Activated T-helper 1 cell treated with anti-CD3 and anti-CD28 coated beads, Interleukin-12 subunit alpha, Interleukin-12 subunit beta, Interleukin-2, Interleukin-4 antibody, amounts not matched to agents 30 ng/mL and 10 ng/mL and 1 ng/mL, durations not matched to agents 14 hours and 24 hours and 36 hours (primary cell): ENCODE data around the gene CD9. TPM values are rescaled to one million over a fixed set of nuclear protein-coding genes. Genes with fewer than 3 reads are reported as not detected.

Experiments
- DNase-seq: peaks from one replicate; pipeline ENCODE4 v3.0.0; 2021; ENCODE audit warnings: low spot score
- H3K27ac Mint-ChIP-seq: one replicate; pipeline ENCODE4 v1.8.0; 2021; ENCODE audit warnings: mild to moderate bottlenecking, mixed read lengths
- H3K27me3 Mint-ChIP-seq: one replicate; pipeline ENCODE4 v1.8.0; 2022; ENCODE audit warnings: mild to moderate bottlenecking, moderate library complexity, mixed read lengths; ENCODE audit not compliant: insufficient read depth
- H3K36me3 Mint-ChIP-seq: one replicate; pipeline ENCODE4 v1.8.0; 2021; ENCODE audit warnings: low read depth, mixed read lengths
- H3K4me1 Mint-ChIP-seq: one replicate; pipeline ENCODE4 v1.8.0; 2021; ENCODE audit warnings: low read depth, mixed read lengths
- H3K4me3 Mint-ChIP-seq: one replicate; pipeline ENCODE4 v1.8.0; 2021; ENCODE audit warnings: mild to moderate bottlenecking, moderate library complexity, mixed read lengths
- H3K9me3 Mint-ChIP-seq: one replicate; pipeline ENCODE4 v1.8.0; 2021; ENCODE audit warnings: mixed read lengths
- intact Hi-C: fragments of 100-400 bp; cut with micrococcal nuclease; formaldehyde crosslinking; loops from one replicate; pipeline ENCODE4 v1.15.1; 2024
- total RNA-seq: library from RNA; stranded (reverse); gene quantifications from 2 replicates; pipeline ENCODE4 v1.2.3, GENCODE V29; 2022

The CD9 gene
- total RNA-seq, 1 donor from 2014 or later, result 50.9 TPM

DNA sequence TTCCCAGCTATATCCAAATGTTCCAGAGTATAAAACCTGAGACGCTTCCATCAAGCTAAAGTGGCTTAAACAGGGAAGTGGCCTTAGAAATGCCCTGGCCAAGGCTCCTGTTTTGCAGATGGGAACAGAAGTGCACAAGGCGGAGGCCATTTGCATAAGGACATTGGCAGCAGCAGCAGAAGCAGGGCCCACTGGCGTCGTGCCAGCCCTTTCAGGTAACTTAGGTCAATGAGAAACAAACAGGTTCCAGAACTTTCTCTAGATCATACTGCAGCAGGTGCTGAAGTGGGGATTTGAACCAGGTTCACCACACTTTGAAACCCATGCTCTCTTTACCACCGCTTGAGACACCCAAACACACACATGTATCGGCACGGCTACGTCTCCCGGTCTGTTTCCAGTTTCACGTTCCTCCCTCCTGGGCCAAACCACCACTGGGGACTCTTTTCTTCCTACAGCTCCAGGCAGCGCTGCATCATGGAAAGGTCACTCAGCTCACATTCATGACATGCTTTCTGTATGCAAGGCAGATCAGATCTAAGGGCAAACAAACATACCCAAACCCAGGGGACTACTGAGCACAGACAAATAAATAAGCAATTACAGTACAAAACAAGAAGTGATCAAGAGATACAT lies 64.3 kb downstream of the CD9 start:
- DNase-seq, result no peak
- intact Hi-C loops, result no loop called here
- Mint-ChIP-seq H3K4me1 (peaks cover 28% of the 10 kb centered on the region), H3K27me3 (no peaks in the 10 kb centered on the region), H3K36me3 (no peaks in the 10 kb centered on the region), H3K27ac (no peak overlapping the region), H3K9me3 (no peaks in the 10 kb centered on the region), H3K4me3 (no peak overlapping the region)

DNA sequence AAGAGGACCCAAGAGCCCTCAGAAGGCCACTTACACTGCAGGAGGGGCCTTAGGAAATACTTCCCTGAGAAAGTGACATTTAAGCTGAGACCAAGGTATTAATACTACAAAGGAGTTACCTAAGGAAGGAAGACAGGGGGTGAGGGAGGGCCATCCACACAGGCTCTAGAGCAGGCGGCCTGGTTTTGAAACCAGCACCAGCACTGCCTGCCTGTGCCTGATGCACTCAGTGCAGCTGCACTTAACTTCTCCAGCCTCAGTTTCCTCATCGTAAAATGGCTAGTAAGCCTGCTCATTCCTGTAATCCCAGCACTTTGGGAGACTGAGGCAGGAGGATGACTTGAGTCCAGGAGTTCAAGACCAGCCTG lies 64.8 kb downstream of the CD9 start:
- H3K27ac Mint-ChIP-seq, result no peak overlapping the region
- no peak overlapping the region for H3K4me3 Mint-ChIP-seq
- intact Hi-C loops, result no loop called here
- no peaks in the 10 kb centered on the region for H3K27me3 Mint-ChIP-seq
- H3K9me3 Mint-ChIP-seq, result no peaks in the 10 kb centered on the region
- no peaks in the 10 kb centered on the region for H3K36me3 Mint-ChIP-seq
- no peak for DNase-seq
- H3K4me1 Mint-ChIP-seq, result peaks cover 28% of the 10 kb centered on the region

DNA sequence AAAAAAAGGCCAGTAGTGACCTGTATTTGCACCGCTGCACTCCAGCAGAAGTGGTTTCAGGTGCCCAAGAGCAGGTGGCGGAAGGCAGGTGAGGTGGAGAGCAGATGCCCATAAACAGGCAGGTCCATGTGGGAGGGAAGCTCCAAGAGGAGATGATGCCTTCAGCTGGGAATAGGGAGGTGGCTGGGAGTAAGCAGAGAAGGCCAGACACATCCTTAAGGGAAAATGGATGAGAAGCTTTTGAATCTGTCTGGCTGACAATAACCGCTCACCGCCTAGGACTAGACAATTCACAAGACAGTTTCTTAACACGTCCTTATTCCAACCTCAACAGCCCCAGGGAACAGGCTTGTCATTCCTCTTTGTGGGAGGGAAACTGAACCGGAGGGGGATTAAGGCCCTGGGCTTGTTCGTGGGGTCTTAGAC lies 66.4 kb downstream of the CD9 start:
- Mint-ChIP-seq H3K27ac (peak overlapping the region; percentile 82), H3K27me3 (peaks cover 2% of the 10 kb centered on the region), H3K4me1 (peaks cover 24% of the 10 kb centered on the region), H3K9me3 (no peaks in the 10 kb centered on the region), H3K36me3 (no peaks in the 10 kb centered on the region), H3K4me3 (no peak overlapping the region)
- intact Hi-C loops, result loop anchor here (2.0 kb wide), 1 partner anchor 68 kb away; no protein-coding TSS in a partner anchor
- no peak for DNase-seq

DNA sequence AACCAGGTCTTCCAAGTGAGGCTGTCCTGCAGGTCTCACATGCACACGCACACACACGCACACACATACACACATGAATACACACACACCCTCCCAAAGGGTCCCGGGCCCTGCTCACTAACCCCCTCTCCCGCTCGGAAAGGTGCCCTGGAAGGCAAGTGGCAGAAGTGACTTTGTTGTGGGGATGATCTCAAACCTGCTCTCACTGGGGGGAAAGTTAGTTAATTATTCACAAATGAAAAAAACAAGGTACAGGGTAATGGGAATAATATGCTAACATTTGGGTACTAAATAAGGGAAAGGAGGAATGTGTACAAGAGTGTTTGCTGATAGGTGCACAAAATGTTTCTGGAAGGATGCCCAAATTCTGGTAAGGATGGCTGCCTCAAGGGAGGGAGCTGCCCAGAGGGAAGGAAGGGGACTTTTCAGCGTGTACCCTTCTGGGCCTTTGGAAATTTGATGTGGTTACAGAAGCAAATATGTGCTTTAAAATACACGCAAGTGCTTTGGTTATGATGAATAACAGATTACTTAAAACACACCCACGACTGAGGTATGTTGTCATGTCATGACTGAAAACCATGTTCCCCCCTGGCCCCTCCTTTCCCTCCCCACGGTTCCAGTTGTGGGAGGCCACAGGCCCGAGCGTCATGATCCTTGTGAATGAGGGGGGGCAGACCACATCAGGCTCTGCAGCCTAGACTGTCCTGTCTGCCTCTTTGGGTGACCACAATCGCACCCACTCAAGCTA lies 66.9 kb downstream of the CD9 start:
- H3K4me1 Mint-ChIP-seq, result peaks cover 24% of the 10 kb centered on the region
- no peaks in the 10 kb centered on the region for H3K36me3 Mint-ChIP-seq
- H3K27ac Mint-ChIP-seq, result peak overlapping the region; percentile 82
- intact Hi-C loops, result loop anchor here (1.0 to 2.0 kb wide), 5 partner anchors 11 to 100 kb away; no protein-coding TSS in a partner anchor
- no peaks in the 10 kb centered on the region for H3K9me3 Mint-ChIP-seq
- no peak overlapping the region for H3K4me3 Mint-ChIP-seq
- peaks cover 2% of the 10 kb centered on the region for H3K27me3 Mint-ChIP-seq
- no peak for DNase-seq

DNA sequence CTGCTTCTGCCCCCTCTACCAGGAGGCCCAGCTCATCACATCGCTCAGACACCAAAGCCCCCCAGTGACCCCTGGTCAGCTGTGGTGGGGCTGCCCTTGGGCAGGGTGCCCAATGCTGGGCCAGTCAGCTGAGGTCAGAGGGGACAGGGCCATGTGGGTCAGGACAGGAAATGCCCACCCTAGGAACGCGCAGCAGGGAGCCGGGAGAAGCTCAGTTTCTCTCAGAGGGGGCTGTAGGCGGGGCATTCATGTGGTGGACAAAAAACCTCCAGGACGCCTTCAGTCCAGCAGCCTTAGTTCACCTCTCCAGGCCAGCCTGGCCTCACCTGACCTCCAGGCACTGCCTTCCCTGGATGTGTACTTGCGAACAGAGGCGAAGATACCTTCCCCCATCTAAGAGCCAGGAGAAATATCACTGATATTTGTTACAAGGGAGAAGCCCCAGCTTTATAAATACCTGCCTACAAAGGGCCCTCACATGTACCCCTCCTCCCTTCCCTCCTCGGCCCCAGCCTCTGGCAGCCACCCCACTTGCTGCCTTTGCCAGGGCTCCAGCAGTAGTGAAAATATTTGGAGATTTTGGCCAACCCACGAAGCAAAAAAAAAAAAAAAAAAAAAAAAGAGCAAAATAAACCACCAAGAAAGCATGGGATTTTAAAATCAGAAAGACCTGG lies 68.4 kb downstream of the CD9 start:
- DNase-seq, result no peak
- H3K27me3 Mint-ChIP-seq, result peaks cover 2% of the 10 kb centered on the region
- no peaks in the 10 kb centered on the region for H3K36me3 Mint-ChIP-seq
- intact Hi-C loops, result no loop called here
- H3K4me1 Mint-ChIP-seq, result peaks cover 26% of the 10 kb centered on the region
- no peak overlapping the region for H3K27ac Mint-ChIP-seq
- no peak overlapping the region for H3K4me3 Mint-ChIP-seq
- no peaks in the 10 kb centered on the region for H3K9me3 Mint-ChIP-seq

DNA sequence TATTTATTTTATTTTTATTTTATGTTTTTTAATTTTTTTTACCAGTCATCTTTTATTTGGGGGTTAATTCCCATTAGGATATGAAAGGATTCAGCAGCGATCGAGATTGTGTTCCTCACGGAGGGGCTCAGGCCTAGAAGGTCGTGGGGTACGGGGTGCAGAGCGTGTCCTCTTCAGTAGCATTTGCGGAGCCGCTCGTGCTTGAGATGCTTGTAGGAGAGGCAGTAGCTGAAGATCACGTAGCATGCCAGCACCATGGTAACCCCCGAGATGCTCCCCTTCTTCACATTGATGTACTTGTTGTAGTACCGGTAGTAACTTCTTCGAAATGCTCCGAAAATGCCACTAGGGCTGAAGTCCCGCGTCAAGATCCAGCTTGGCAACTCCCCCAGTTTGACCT lies 69.8 kb downstream of the CD9 start:
- Mint-ChIP-seq H3K27me3 (peaks cover 4% of the 10 kb centered on the region), H3K36me3 (no peaks in the 10 kb centered on the region), H3K4me1 (peaks cover 26% of the 10 kb centered on the region), H3K27ac (no peak overlapping the region), H3K9me3 (no peaks in the 10 kb centered on the region), H3K4me3 (no peak overlapping the region)
- intact Hi-C loops, result no loop called here
- no peak for DNase-seq

DNA sequence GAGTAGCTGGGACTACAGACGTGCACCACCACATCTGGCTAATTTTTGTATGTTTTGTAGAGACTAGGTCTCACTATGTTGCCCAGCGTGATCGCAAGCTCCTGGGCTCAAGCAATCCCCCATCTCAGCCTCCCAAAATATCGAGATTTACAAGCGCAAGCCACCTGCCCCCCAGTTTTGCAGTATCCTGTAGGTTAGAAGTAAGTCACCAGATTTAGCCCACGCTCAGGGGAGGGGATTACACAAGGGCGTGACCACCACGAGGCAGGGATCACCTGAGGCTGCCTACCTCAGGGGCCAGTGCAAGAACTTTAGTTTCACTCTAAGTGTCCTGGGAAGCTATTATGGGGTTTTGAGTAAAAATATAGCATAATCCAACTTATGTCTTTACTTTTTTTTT lies 71.1 kb downstream of the CD9 start:
- H3K4me3 Mint-ChIP-seq, result no peak overlapping the region
- intact Hi-C loops, result no loop called here
- H3K4me1 Mint-ChIP-seq, result peaks cover 26% of the 10 kb centered on the region
- DNase-seq, result no peak
- H3K27me3 Mint-ChIP-seq, result peaks cover 10% of the 10 kb centered on the region
- H3K27ac Mint-ChIP-seq, result no peak overlapping the region
- no peaks in the 10 kb centered on the region for H3K36me3 Mint-ChIP-seq
- no peaks in the 10 kb centered on the region for H3K9me3 Mint-ChIP-seq

DNA sequence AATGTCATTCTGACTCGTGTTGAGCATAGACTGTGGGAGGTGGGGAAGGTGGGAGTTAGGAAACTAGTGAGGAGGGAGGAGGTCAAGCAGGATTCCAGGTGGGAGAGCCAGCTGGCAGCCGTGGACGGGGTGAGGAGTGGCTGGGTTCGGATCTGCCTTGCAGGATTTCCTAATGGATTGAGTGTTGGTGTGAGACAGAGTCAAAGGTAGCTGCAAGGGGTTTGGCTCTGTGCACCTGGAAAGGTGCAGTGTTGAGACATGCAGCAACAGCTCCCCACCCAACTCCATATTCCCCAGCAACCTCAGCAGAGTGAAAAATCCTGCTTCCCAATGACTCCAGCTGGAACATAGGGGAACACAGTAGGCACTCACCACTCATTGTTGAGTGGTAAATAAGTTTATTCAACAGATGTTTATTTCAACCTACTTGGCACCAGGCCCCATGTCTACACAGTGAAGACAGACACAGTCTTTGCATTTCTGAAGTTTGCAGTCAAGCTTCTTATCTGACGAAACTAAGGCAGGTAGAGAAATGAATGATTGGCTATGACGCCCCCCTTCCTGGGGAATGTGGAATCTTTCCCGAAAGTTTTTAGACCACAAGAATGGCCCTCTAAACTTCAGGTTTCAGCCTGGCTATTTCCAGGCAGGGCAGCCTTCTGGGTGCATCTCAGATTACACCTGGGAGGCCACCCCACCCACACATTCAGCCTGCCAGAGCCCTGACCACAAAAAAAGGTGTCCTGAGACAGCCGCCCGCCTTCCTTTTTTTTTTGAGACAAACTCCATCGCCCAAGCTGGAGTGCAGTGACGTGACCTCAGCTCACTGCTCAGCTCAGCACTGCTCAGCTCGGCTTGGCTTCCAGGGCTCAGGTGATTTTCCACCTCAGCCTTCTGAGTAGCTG lies 72.4 kb downstream of the CD9 start:
- Mint-ChIP-seq H3K9me3 (no peaks in the 10 kb centered on the region), H3K27ac (peak overlapping the region; percentile 13), H3K4me1 (peaks cover 14% of the 10 kb centered on the region), H3K4me3 (no peak overlapping the region), H3K27me3 (peaks cover 10% of the 10 kb centered on the region), H3K36me3 (no peaks in the 10 kb centered on the region)
- no peak for DNase-seq
- intact Hi-C loops, result no loop called here

DNA sequence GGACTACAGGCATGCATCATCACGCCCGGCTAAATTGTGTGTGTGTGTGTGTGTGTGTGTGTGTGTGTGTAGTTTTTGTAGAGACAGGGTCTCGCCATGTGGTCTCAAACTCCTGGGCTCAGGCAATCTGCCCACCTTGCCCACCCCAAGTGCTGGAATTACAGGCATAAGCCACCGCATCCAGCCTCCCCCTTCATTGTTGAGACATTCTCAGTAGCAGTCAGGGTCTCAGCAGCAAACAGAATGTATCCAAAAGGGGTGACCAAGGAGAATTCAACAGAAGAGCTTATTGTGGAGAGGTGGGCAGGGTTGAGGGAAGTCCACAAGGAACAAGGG lies 73.0 kb downstream of the CD9 start:
- no peak for DNase-seq
- H3K9me3 Mint-ChIP-seq, result no peaks in the 10 kb centered on the region
- H3K27me3 Mint-ChIP-seq, result peaks cover 10% of the 10 kb centered on the region
- intact Hi-C loops, result no loop called here
- no peak overlapping the region for H3K4me3 Mint-ChIP-seq
- H3K36me3 Mint-ChIP-seq, result no peaks in the 10 kb centered on the region
- H3K27ac Mint-ChIP-seq, result peak overlapping the region; percentile 44
- peaks cover 18% of the 10 kb centered on the region for H3K4me1 Mint-ChIP-seq

DNA sequence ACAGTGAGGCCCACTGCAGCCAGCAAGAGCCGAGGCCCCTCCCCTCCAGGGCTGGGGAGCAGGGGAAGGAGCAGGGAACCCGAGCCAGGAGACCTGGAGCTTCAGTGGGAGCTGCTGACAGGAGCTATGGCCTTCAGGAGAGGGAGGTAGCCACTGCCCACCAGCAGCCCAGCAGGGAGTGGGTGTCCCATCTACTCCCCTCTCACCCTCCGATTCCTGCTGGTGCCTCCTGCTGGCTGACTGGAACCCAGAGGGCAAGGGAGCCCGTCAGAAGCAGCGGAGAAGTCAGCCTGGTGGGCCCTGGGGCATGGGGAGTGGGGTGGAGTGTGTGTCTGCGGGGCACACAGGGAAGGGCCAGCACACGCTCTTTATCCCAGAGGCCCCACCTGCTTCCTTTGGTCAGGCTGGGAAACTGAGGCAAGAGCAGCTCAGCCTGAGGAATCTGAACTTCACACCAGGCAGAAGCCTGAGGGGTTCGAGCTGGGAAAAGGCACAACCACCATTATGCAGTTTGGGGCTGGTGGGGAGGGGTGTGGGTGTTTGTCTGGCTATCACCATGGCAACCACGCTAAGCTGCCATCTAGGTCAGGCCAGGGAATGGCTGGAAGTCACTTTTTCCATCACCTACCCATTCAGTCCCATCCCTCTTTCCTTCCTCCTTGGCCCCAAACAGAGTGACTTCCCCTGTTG lies 73.5 kb downstream of the CD9 start:
- H3K4me1 Mint-ChIP-seq, result peaks cover 20% of the 10 kb centered on the region
- H3K27ac Mint-ChIP-seq, result peak overlapping the region; percentile 44
- no peak for DNase-seq
- H3K9me3 Mint-ChIP-seq, result no peaks in the 10 kb centered on the region
- no peak overlapping the region for H3K4me3 Mint-ChIP-seq
- no peaks in the 10 kb centered on the region for H3K36me3 Mint-ChIP-seq
- intact Hi-C loops, result no loop called here
- peaks cover 10% of the 10 kb centered on the region for H3K27me3 Mint-ChIP-seq

DNA sequence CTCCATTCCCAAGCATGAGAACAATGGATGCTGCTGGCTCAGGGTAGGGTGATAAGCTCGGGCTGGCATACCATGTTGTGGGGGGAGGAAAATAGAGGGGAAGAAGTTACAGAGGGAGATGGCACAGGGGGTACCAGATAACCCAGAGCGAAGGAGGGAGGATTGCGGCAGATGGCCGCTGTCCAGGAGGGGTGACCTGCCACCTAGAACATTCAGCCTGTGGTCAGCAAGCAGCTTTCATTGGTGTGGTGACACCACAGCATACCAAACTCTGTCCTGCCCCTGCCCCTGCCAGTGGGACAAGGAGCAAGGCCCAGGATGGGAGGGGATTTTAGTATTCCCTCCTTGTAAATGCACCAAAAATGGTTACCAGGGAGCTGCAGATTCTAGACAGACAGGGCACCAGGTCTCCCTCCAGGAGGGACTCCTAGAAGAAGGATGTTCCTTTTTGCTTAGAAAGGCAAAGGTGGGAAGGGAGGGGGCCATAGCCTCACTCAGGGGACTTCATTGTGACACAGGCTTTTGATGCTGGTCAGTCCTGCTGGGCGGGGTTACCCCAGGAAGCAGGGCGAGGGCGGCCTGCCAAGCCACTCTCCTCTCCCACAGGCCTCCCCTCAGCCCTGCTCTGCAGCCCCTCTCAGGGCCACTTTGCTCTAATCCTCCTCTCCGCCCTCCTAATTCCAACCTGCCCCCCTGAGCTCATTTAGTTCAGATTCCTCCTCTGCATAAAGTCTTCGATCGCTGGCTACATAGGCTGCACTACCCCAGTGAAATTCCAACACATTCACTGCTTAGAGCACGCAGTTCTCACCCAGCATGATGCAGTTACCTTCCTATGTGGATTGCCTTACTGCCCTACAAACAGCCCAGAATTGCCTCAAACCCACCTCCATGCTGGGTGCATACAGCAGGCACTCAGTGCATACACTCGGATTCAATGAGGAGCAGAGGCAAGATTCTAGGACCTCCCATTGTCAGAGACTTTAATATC lies 74.3 kb downstream of the CD9 start:
- intact Hi-C loops, result no loop called here
- H3K36me3 Mint-ChIP-seq, result no peaks in the 10 kb centered on the region
- no peak overlapping the region for H3K4me3 Mint-ChIP-seq
- H3K27me3 Mint-ChIP-seq, result peaks cover 10% of the 10 kb centered on the region
- H3K4me1 Mint-ChIP-seq, result peaks cover 20% of the 10 kb centered on the region
- H3K27ac Mint-ChIP-seq, result peak overlapping the region; percentile 59
- no peaks in the 10 kb centered on the region for H3K9me3 Mint-ChIP-seq
- DNase-seq, result no peak
